GM18909 (cell line): ENCODE data around the gene SH3BP5.

Source experiments
- ATAC-seq: cut with Tn5 transposase; IDR thresholded peaks from one replicate; pipeline ENCODE4 v1.9.1; 2021; ENCODE audit warnings: mild to moderate bottlenecking; ENCODE audit not compliant: unreplicated experiment, poor library complexity

Gene SH3BP5

GRCh38 chr3:15263120-15263519, 69.3 kb downstream of the SH3BP5 start:
- ATAC-seq = no peak

- ATAC-seq = no peak
These were observed 70.4 kb downstream of the SH3BP5 start for GRCh38 chr3:15262021-15262420.

- no peak for ATAC-seq
These were observed 71.1 kb downstream of the SH3BP5 start for GRCh38 chr3:15261274-15261673.

- no peak for ATAC-seq
These were observed 71.9 kb downstream of the SH3BP5 start for GRCh38 chr3:15260531-15260930.

GRCh38 chr3:15258720-15259119, 73.7 kb downstream of the SH3BP5 start:
- ATAC-seq = no peak

GRCh38 chr3:15256861-15257341, 75.5 kb downstream of the SH3BP5 start:
- ATAC-seq = no peak

GRCh38 chr3:15255215-15255614, 77.2 kb downstream of the SH3BP5 start:
- no peak for ATAC-seq

GRCh38 chr3:15253023-15253697, 79.2 kb downstream of the SH3BP5 start:
- no peak for ATAC-seq

- ATAC-seq = no peak
These were observed 86.2 kb downstream of the SH3BP5 start for GRCh38 chr3:15246186-15246585.

- no peak for ATAC-seq
These were observed 88.4 kb downstream of the SH3BP5 start for GRCh38 chr3:15243822-15244482.

- no peak for ATAC-seq
These were observed 91.0 kb downstream of the SH3BP5 start for GRCh38 chr3:15241341-15241740.

- no peak for ATAC-seq
These were observed 103.1 kb downstream of the SH3BP5 start for GRCh38 chr3:15229262-15229661.

- ATAC-seq = no peak
These were observed 104.2 kb downstream of the SH3BP5 start for GRCh38 chr3:15228147-15228546.

GRCh38 chr3:15223685-15224572, 108.5 kb downstream of the SH3BP5 start:
- no peak for ATAC-seq

GRCh38 chr3:15221574-15222217, 110.7 kb downstream of the SH3BP5 start:
- ATAC-seq = no peak

- ATAC-seq = no peak
These were observed 111.7 kb downstream of the SH3BP5 start for GRCh38 chr3:15220661-15221060.

GRCh38 chr3:15220056-15220455, 112.3 kb downstream of the SH3BP5 start:
- ATAC-seq = no peak

GRCh38 chr3:15218689-15219088, 113.7 kb downstream of the SH3BP5 start:
- ATAC-seq = no peak

- no peak for ATAC-seq
These were observed 114.5 kb downstream of the SH3BP5 start for GRCh38 chr3:15217841-15218267.

GRCh38 chr3:15217011-15217671, 115.2 kb downstream of the SH3BP5 start:
- ATAC-seq = no peak
